ENCODE data around the gene KCNIP1. TPM values are rescaled to one million over a fixed set of nuclear protein-coding genes. Genes with fewer than 3 reads are reported as not detected.

Gene KCNIP1
- polyA plus RNA-seq, 2 donors = 0.04 TPM; not detected in 1

GRCh38 chr5:170527991-170528390, 24.2 kb downstream of the KCNIP1 start:
- no peaks in the 10 kb centered on the region for H3K27me3 ChIP-seq (ENCODE audit: control insufficient read depth in 1 of 2, insufficient read depth in 2 of 2, low read length in 2 of 2)
- no peaks in the 10 kb centered on the region for H3K36me3 ChIP-seq (ENCODE audit: control insufficient read depth in 2 of 2, insufficient read depth in 2 of 2, low read length in 1 of 2)
- H3K9me3 ChIP-seq (ENCODE audit: control insufficient read depth in 2 of 2, insufficient read depth in 1 of 2, low read depth in 1 of 2, low read length in 1 of 2) = peaks cover 0 to 2% of the 10 kb centered on the region in 2 donors
- H3K27ac ChIP-seq (ENCODE audit: low read depth in 2 of 2, low read length in 1 of 2) = no peak overlapping the region
- no peak overlapping the region for H3K4me3 ChIP-seq (ENCODE audit: low read depth in 1 of 2, low read length in 2 of 2)
- WGBS, 2 donors = 74 to 86% methylated on average over 3 of the region's 3 CpGs
- peaks cover 2 to 6% of the 10 kb centered on the region in 2 donors for H3K4me1 ChIP-seq (ENCODE audit: control insufficient read depth in 2 of 2, insufficient read depth in 2 of 2, low read length in 1 of 2)

- Histone ChIP-seq H3K36me3 (ENCODE audit: control insufficient read depth in 2 of 2, insufficient read depth in 2 of 2, low read length in 1 of 2) (no peaks in the 10 kb centered on the region), H3K27ac (ENCODE audit: low read depth in 2 of 2, low read length in 1 of 2) (no peak overlapping the region), H3K4me1 (ENCODE audit: control insufficient read depth in 2 of 2, insufficient read depth in 2 of 2, low read length in 1 of 2) (peaks cover 0 to 2% of the 10 kb centered on the region in 2 donors), H3K4me3 (ENCODE audit: low read depth in 1 of 2, low read length in 2 of 2) (no peak overlapping the region), H3K27me3 (ENCODE audit: control insufficient read depth in 1 of 2, insufficient read depth in 2 of 2, low read length in 2 of 2) (no peaks in the 10 kb centered on the region), H3K9me3 (ENCODE audit: control insufficient read depth in 2 of 2, insufficient read depth in 1 of 2, low read depth in 1 of 2, low read length in 1 of 2) (no peaks in the 10 kb centered on the region)
- WGBS, 2 donors = 73 to 78% methylated on average over 1 of the region's 1 CpG
Observed at GRCh38 chr5:170528976-170529375, 25.2 kb downstream of the KCNIP1 start.

- H3K4me3 ChIP-seq (ENCODE audit: low read depth in 1 of 2, low read length in 2 of 2) = no peak overlapping the region
- no peaks in the 10 kb centered on the region for H3K27me3 ChIP-seq (ENCODE audit: control insufficient read depth in 1 of 2, insufficient read depth in 2 of 2, low read length in 2 of 2)
- H3K36me3 ChIP-seq (ENCODE audit: control insufficient read depth in 2 of 2, insufficient read depth in 2 of 2, low read length in 1 of 2) = no peaks in the 10 kb centered on the region
- no peaks in the 10 kb centered on the region for H3K9me3 ChIP-seq (ENCODE audit: control insufficient read depth in 2 of 2, insufficient read depth in 1 of 2, low read depth in 1 of 2, low read length in 1 of 2)
- H3K27ac ChIP-seq (ENCODE audit: low read depth in 2 of 2, low read length in 1 of 2) = no peak overlapping the region
- WGBS, 2 donors = 78 to 91% methylated on average over 3 of the region's 3 CpGs
- peaks cover 0 to 2% of the 10 kb centered on the region in 2 donors for H3K4me1 ChIP-seq (ENCODE audit: control insufficient read depth in 2 of 2, insufficient read depth in 2 of 2, low read length in 1 of 2)
Observed at GRCh38 chr5:170532935-170533334, 29.1 kb downstream of the KCNIP1 start.

GRCh38 chr5:170533383-170533782, 29.6 kb downstream of the KCNIP1 start:
- Histone ChIP-seq H3K36me3 (ENCODE audit: control insufficient read depth in 2 of 2, insufficient read depth in 2 of 2, low read length in 1 of 2) (no peaks in the 10 kb centered on the region), H3K4me1 (ENCODE audit: control insufficient read depth in 2 of 2, insufficient read depth in 2 of 2, low read length in 1 of 2) (peaks cover 0 to 2% of the 10 kb centered on the region in 2 donors), H3K27ac (ENCODE audit: low read depth in 2 of 2, low read length in 1 of 2) (no peak overlapping the region), H3K9me3 (ENCODE audit: control insufficient read depth in 2 of 2, insufficient read depth in 1 of 2, low read depth in 1 of 2, low read length in 1 of 2) (no peaks in the 10 kb centered on the region), H3K27me3 (ENCODE audit: control insufficient read depth in 1 of 2, insufficient read depth in 2 of 2, low read length in 2 of 2) (no peaks in the 10 kb centered on the region), H3K4me3 (ENCODE audit: low read depth in 1 of 2, low read length in 2 of 2) (no peak overlapping the region)
- 71 to 75% methylated on average over 5 of the region's 5 CpGs for WGBS, 2 donors

GRCh38 chr5:170534177-170534576, 30.4 kb downstream of the KCNIP1 start:
- H3K27me3 ChIP-seq (ENCODE audit: control insufficient read depth in 1 of 2, insufficient read depth in 2 of 2, low read length in 2 of 2) = no peaks in the 10 kb centered on the region
- H3K4me1 ChIP-seq (ENCODE audit: control insufficient read depth in 2 of 2, insufficient read depth in 2 of 2, low read length in 1 of 2) = peaks cover 0 to 2% of the 10 kb centered on the region in 2 donors
- no peak overlapping the region for H3K27ac ChIP-seq (ENCODE audit: low read depth in 2 of 2, low read length in 1 of 2)
- H3K36me3 ChIP-seq (ENCODE audit: control insufficient read depth in 2 of 2, insufficient read depth in 2 of 2, low read length in 1 of 2) = no peaks in the 10 kb centered on the region
- H3K9me3 ChIP-seq (ENCODE audit: control insufficient read depth in 2 of 2, insufficient read depth in 1 of 2, low read depth in 1 of 2, low read length in 1 of 2) = no peaks in the 10 kb centered on the region
- no peak overlapping the region for H3K4me3 ChIP-seq (ENCODE audit: low read depth in 1 of 2, low read length in 2 of 2)
- WGBS, 2 donors = 28 to 33% methylated on average over 2 of the region's 2 CpGs

- 84 to 91% methylated on average over 7 of the region's 7 CpGs for WGBS, 2 donors
- no peak overlapping the region for H3K27ac ChIP-seq (ENCODE audit: low read depth in 2 of 2, low read length in 1 of 2)
- H3K4me1 ChIP-seq (ENCODE audit: control insufficient read depth in 2 of 2, insufficient read depth in 2 of 2, low read length in 1 of 2) = peaks cover 0 to 2% of the 10 kb centered on the region in 2 donors
- no peak overlapping the region for H3K4me3 ChIP-seq (ENCODE audit: low read depth in 1 of 2, low read length in 2 of 2)
- H3K9me3 ChIP-seq (ENCODE audit: control insufficient read depth in 2 of 2, insufficient read depth in 1 of 2, low read depth in 1 of 2, low read length in 1 of 2) = no peaks in the 10 kb centered on the region
- no peaks in the 10 kb centered on the region for H3K27me3 ChIP-seq (ENCODE audit: control insufficient read depth in 1 of 2, insufficient read depth in 2 of 2, low read length in 2 of 2)
- H3K36me3 ChIP-seq (ENCODE audit: control insufficient read depth in 2 of 2, insufficient read depth in 2 of 2, low read length in 1 of 2) = no peaks in the 10 kb centered on the region
Observed at GRCh38 chr5:170534941-170535340, 31.1 kb downstream of the KCNIP1 start.

GRCh38 chr5:170536525-170536924, 32.7 kb downstream of the KCNIP1 start:
- no peak overlapping the region for H3K4me3 ChIP-seq (ENCODE audit: low read depth in 1 of 2, low read length in 2 of 2)
- 57 to 72% methylated on average over 4 of the region's 4 CpGs for WGBS, 2 donors
- peaks cover 0 to 2% of the 10 kb centered on the region in 2 donors for H3K4me1 ChIP-seq (ENCODE audit: control insufficient read depth in 2 of 2, insufficient read depth in 2 of 2, low read length in 1 of 2)

GRCh38 chr5:170537451-170538095, 33.8 kb downstream of the KCNIP1 start:
- WGBS, 2 donors = 85 to 88% methylated on average over 8 of the region's 8 CpGs
- Histone ChIP-seq H3K27ac (ENCODE audit: low read depth in 2 of 2, low read length in 1 of 2) (no peak overlapping the region), H3K36me3 (ENCODE audit: control insufficient read depth in 2 of 2, insufficient read depth in 2 of 2, low read length in 1 of 2) (no peaks in the 10 kb centered on the region), H3K4me1 (ENCODE audit: control insufficient read depth in 2 of 2, insufficient read depth in 2 of 2, low read length in 1 of 2) (peaks cover 0 to under 1% of the 10 kb centered on the region in 2 donors), H3K4me3 (ENCODE audit: low read depth in 1 of 2, low read length in 2 of 2) (no peak overlapping the region), H3K9me3 (ENCODE audit: control insufficient read depth in 2 of 2, insufficient read depth in 1 of 2, low read depth in 1 of 2, low read length in 1 of 2) (no peaks in the 10 kb centered on the region), H3K27me3 (ENCODE audit: control insufficient read depth in 1 of 2, insufficient read depth in 2 of 2, low read length in 2 of 2) (no peaks in the 10 kb centered on the region)

More at GRCh38 chr5:170536525-170536924, 32.7 kb downstream of the KCNIP1 start:
- Histone ChIP-seq H3K36me3 (ENCODE audit: control insufficient read depth in 2 of 2, insufficient read depth in 2 of 2, low read length in 1 of 2) (no peaks in the 10 kb centered on the region), H3K27ac (ENCODE audit: low read depth in 2 of 2, low read length in 1 of 2) (no peak overlapping the region), H3K9me3 (ENCODE audit: control insufficient read depth in 2 of 2, insufficient read depth in 1 of 2, low read depth in 1 of 2, low read length in 1 of 2) (no peaks in the 10 kb centered on the region), H3K27me3 (ENCODE audit: control insufficient read depth in 1 of 2, insufficient read depth in 2 of 2, low read length in 2 of 2) (no peaks in the 10 kb centered on the region)

- H3K36me3 ChIP-seq (ENCODE audit: control insufficient read depth in 2 of 2, insufficient read depth in 2 of 2, low read length in 1 of 2) = no peaks in the 10 kb centered on the region
- H3K27me3 ChIP-seq (ENCODE audit: control insufficient read depth in 1 of 2, insufficient read depth in 2 of 2, low read length in 2 of 2) = no peaks in the 10 kb centered on the region
- 63 to 80% methylated on average over 3 of the region's 3 CpGs for WGBS, 2 donors
- no peak overlapping the region for H3K4me3 ChIP-seq (ENCODE audit: low read depth in 1 of 2, low read length in 2 of 2)
- H3K4me1 ChIP-seq (ENCODE audit: control insufficient read depth in 2 of 2, insufficient read depth in 2 of 2, low read length in 1 of 2) = no peaks in the 10 kb centered on the region
- no peaks in the 10 kb centered on the region for H3K9me3 ChIP-seq (ENCODE audit: control insufficient read depth in 2 of 2, insufficient read depth in 1 of 2, low read depth in 1 of 2, low read length in 1 of 2)
- no peak overlapping the region for H3K27ac ChIP-seq (ENCODE audit: low read depth in 2 of 2, low read length in 1 of 2)
Observed at GRCh38 chr5:170538096-170538465, 34.3 kb downstream of the KCNIP1 start.
